Tibial nerve (tissue), 4 donors: ENCODE results near the gene POP7. TPM values are rescaled to one million over a fixed set of nuclear protein-coding genes. Genes with fewer than 3 reads are reported as not detected.

Experiments
- DNase-seq, 2 donors: peaks; one replicate each; pipeline ENCODE4 v3.0.0-alpha.2; 2019; ENCODE audit warnings: low spot score in 2 of 2
- H3K27ac ChIP-seq, 4 donors: fragments of 200-600 bp; sonication (generic) in 3 of 4; one replicate each; pipeline ENCODE4 v1.5.1; 2017 to 2019; ENCODE audit warnings: mild to moderate bottlenecking in 1 of 4
- H3K27me3 ChIP-seq, 2 donors: fragments of 200-600 bp; sonication (generic) in 1 of 2; one replicate each; pipeline versions ENCODE4 v1.5.1 to v1.6.0; 2017 to 2019
- H3K36me3 ChIP-seq, 3 donors: fragments of 200-600 bp; sonication (generic); one replicate each; pipeline ENCODE4 v1.5.1; 2018 to 2019
- H3K4me1 ChIP-seq, 4 donors: fragments of 200-600 bp; sonication (generic) in 3 of 4; one replicate each; pipeline ENCODE4 v1.5.1; 2017 to 2019
- H3K4me3 ChIP-seq, 4 donors: fragments of 200-600 bp; sonication (generic) in 3 of 4; one replicate each; pipeline ENCODE4 v1.5.1; 2017 to 2019; ENCODE audit warnings: mild to moderate bottlenecking in 1 of 4, moderate library complexity in 1 of 4
- H3K9me3 ChIP-seq, 4 donors: fragments of 200-600 bp; sonication (generic) in 3 of 4; one replicate each; pipeline ENCODE4 v1.5.1; 2017 to 2019
- EP300 ChIP-seq, 2 donors: sonication (generic); formaldehyde crosslinking; IDR thresholded peaks; one replicate each; pipeline ENCODE4 v1.6.1; 2017; ENCODE audit warnings: antibody characterized with exemption in 2 of 2, mild to moderate bottlenecking in 1 of 2
- POLR2A ChIP-seq, 2 donors: fragments of 450-650 bp; IDR thresholded peaks; one replicate each; pipeline ENCODE4 v1.6.1; 2017; ENCODE audit warnings: antibody characterized with exemption in 2 of 2, mild to moderate bottlenecking in 2 of 2, moderate library complexity in 2 of 2
- WGBS, 2 donors: methylation state at CpG; one replicate each; pipeline ENCODE4 v1.1.5; 2018; 5-methylcytosine and 5-hydroxymethylcytosine counted together
- total RNA-seq, 4 donors: library from RNA; depleted of rRNA; stranded (reverse); fragments of >200 nt; gene quantifications; one replicate each; pipeline ENCODE4 v1.1.0, GENCODE V29; 2016
- TF ChIP-seq, protein P1 (sequence below), 5 experiments: fragments of 200-600 bp in 3 of 5; fragments of 450-650 bp in 2 of 5; sonication (generic) in 3 of 5; IDR thresholded peaks; one replicate each; pipeline ENCODE4 v1.5.1; 2016 to 2019; ENCODE audit warnings: antibody characterized with exemption in 5 of 5, mild to moderate bottlenecking in 3 of 5, moderate library complexity in 2 of 5

Gene POP7
- total RNA-seq, 4 donors from 2014 or later: 23.1 to 50.7 (median 35.6) TPM

DNA sequence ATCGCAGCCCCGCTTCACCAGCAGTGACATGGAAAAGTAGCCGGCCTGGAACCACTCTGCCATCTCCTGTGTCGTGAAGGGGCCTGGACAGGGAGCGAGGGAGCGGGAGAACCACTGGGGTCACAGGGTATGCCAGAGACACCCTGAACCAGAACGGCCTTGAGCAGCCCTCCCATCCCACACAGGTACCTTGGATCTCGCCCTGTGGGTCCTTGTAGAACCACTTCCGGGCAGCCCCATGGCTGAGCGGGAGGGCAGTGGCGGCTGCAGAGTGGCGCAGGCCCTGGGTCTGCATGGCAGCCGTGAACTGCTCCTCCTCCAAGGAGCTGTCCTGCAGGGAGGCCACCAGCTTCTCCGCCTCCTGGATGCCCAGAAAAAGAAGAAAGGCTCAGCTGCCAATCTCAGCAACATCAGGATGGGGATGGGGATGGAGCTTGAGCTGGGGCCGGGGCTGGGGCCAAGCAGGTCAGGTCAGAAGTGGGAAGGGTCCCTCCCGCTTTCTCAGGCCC, 21.3 kb upstream of the POP7 start:
- Histone ChIP-seq H3K4me1 (peaks cover 0 to 57% (median 32%) of the 10 kb centered on the region in 4 donors), H3K27me3 (no peaks in the 10 kb centered on the region), H3K4me3 (no peak overlapping the region), H3K27ac (no peak overlapping the region), H3K9me3 (no peaks in the 10 kb centered on the region), H3K36me3 (peaks cover 11 to 79% (median 42%) of the 10 kb centered on the region in 3 donors)
- 88 to 90% methylated on average over 15 to 16 of the region's 16 CpGs for WGBS, 2 donors
- TF ChIP-seq, protein P1, sequence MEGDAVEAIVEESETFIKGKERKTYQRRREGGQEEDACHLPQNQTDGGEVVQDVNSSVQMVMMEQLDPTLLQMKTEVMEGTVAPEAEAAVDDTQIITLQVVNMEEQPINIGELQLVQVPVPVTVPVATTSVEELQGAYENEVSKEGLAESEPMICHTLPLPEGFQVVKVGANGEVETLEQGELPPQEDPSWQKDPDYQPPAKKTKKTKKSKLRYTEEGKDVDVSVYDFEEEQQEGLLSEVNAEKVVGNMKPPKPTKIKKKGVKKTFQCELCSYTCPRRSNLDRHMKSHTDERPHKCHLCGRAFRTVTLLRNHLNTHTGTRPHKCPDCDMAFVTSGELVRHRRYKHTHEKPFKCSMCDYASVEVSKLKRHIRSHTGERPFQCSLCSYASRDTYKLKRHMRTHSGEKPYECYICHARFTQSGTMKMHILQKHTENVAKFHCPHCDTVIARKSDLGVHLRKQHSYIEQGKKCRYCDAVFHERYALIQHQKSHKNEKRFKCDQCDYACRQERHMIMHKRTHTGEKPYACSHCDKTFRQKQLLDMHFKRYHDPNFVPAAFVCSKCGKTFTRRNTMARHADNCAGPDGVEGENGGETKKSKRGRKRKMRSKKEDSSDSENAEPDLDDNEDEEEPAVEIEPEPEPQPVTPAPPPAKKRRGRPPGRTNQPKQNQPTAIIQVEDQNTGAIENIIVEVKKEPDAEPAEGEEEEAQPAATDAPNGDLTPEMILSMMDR (IDR thresholded peaks at IDR 0.05): no peak
- no peak for TF ChIP-seq POLR2A (IDR thresholded peaks at IDR 0.05)
- no peak for TF ChIP-seq EP300 (IDR thresholded peaks at IDR 0.05)
- no peak for DNase-seq

DNA sequence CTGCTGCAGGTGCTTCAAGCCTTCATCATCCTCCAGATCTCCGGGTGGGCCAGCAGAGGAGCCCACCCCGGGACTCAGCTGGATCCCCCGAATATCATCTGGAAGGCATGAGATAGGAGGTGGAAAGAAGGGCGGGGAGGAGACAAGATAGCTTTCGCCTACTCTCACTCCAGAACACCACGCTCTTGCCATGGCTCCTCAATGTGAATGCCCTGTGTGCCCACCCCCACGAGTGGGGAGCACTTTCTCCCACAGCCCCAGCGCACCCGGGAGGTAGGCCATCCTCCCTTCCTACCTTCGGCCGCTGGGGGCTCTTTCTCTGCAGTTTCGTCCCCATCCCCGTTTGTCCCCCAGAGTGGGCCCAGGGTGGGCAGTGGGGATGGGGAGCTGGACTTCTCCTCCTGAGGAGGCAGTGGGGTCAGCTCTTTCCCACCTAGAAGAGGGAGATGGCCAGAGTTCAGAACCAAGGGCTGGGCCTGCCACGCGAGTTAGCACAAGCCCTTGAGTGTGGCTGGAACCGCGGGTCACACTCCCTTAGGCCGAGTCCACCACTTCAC, 20.8 kb upstream of the POP7 start:
- 88 to 91% methylated on average over 18 of the region's 18 CpGs for WGBS, 2 donors
- peaks cover 11 to 77% (median 42%) of the 10 kb centered on the region in 3 donors for H3K36me3 ChIP-seq

DNA sequence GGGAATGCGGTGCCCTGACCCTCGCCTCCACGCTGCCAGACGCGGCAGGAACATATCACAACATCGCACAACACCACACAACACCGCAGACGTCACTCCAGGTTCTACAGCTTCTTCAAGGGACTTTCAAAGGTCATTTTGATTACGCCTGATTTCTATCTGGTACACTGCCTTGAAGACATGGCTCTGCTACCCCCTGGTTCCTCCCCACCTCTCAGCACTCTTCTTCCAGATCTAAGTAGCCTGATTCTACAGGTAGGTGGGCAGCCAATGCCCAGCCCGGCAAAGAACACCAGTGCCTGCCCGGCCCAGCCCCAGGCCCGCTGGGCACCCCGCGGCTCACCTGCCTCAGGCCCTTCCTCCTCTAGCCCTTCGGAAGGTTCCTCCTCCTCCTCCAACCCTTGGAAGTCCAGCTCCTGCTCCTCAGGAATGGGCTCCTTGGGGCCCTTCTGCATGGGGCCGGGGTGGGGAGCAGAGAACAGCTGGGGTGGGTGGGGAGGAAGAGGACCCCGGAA, 20.2 kb upstream of the POP7 start:
- Histone ChIP-seq H3K27me3 (no peaks in the 10 kb centered on the region), H3K36me3 (peaks cover 11 to 77% (median 42%) of the 10 kb centered on the region in 3 donors), H3K27ac (no peak overlapping the region), H3K4me3 (no peak overlapping the region), H3K4me1 (peaks cover 0 to 57% (median 33%) of the 10 kb centered on the region in 4 donors), H3K9me3 (no peaks in the 10 kb centered on the region)
- 84% methylated on average over 16 to 17 of the region's 17 CpGs for WGBS, 2 donors
- no peak for DNase-seq
- TF ChIP-seq, protein P1 (IDR thresholded peaks at IDR 0.05): no peak
- TF ChIP-seq EP300 (IDR thresholded peaks at IDR 0.05) (no peak), POLR2A (IDR thresholded peaks at IDR 0.05) (no peak)

More for the DNA sequence above, 20.8 kb upstream of the POP7 start:
- H3K27me3 ChIP-seq: no peaks in the 10 kb centered on the region
- H3K9me3 ChIP-seq: no peaks in the 10 kb centered on the region
- TF ChIP-seq, protein P1 (IDR thresholded peaks at IDR 0.05): no peak
- TF ChIP-seq EP300 (IDR thresholded peaks at IDR 0.05) (no peak), POLR2A (IDR thresholded peaks at IDR 0.05) (no peak)
- H3K4me1 ChIP-seq: peaks cover 0 to 57% (median 32%) of the 10 kb centered on the region in 4 donors
- no peak overlapping the region for H3K4me3 ChIP-seq
- no peak for DNase-seq
- H3K27ac ChIP-seq: no peak overlapping the region

DNA sequence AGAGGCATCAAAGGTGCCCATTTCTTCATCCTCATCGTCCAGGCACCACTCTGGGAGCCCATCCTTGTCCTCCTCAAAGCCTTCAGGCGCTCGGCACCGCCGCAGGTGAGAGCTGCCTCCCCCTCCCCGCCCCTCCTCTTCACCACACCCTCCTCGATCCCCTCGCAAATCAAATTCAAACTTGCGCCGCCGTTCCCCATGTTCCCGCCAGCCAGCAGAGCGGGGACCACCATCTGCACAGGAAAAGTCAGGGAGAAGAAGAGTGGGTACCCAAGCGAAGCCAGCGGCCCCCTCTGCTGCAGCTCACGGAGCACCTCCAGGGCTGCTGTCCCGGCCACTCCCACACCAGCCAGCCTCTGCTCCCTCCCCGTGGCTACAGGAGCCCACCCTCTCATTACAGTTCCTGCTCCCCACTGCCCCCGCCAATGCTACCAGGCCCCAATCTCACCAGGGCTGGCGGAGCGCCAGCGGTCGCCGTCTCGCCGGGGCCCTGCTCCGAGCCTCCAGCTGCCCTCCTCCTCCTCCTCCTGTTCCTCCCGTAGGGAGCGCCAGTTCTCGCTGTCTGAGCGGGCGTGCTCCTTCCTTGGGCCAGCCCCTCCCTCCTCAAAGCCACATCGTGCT, 19.6 kb upstream of the POP7 start:
- Histone ChIP-seq H3K36me3 (peaks cover 11 to 76% (median 42%) of the 10 kb centered on the region in 3 donors), H3K4me1 (peaks cover 0 to 57% (median 34%) of the 10 kb centered on the region in 4 donors), H3K9me3 (no peaks in the 10 kb centered on the region), H3K27ac (peak overlapping the region in 2 of 4 donors; percentile 5 to 50), H3K4me3 (no peak overlapping the region), H3K27me3 (no peaks in the 10 kb centered on the region)
- no peak for DNase-seq
- 70 to 75% methylated on average over 27 to 33 of the region's 33 CpGs for WGBS, 2 donors
- TF ChIP-seq POLR2A (IDR thresholded peaks at IDR 0.05) (no peak), EP300 (IDR thresholded peaks at IDR 0.05) (no peak)
- TF ChIP-seq, protein P1 (IDR thresholded peaks at IDR 0.05): no peak

DNA sequence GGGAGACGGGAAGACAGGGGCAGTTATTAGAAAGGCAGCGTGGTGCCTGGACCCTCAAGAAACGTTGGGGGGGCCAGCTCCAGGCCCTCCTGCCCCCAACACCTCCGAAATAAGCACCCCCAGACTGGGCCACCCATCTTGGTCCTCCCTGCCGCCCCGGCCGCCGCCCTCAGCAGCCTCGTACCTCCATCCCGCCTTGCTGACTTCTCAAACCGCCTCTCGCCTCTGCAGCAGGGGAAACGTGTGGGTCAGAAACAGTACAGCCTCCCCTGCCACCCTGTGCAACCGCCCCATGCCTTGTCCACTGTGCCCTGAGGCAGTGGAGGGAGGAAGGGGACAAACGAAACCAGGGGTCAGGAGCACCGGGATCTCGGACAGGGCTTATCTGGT, 19.1 kb upstream of the POP7 start:
- H3K36me3 ChIP-seq: peaks cover 10 to 71% (median 42%) of the 10 kb centered on the region in 3 donors
- no peaks in the 10 kb centered on the region for H3K9me3 ChIP-seq
- H3K27ac ChIP-seq: peak overlapping the region in 2 of 4 donors; percentile 5 to 50
- 86 to 90% methylated on average over 17 of the region's 17 CpGs for WGBS, 2 donors
- H3K4me1 ChIP-seq: peaks cover 0 to 57% (median 37%) of the 10 kb centered on the region in 4 donors
- DNase-seq: no peak
- H3K27me3 ChIP-seq: no peaks in the 10 kb centered on the region
- no peak overlapping the region for H3K4me3 ChIP-seq
- TF ChIP-seq, protein P1 (IDR thresholded peaks at IDR 0.05): no peak
- no peak for TF ChIP-seq EP300 (IDR thresholded peaks at IDR 0.05)
- TF ChIP-seq POLR2A (IDR thresholded peaks at IDR 0.05): no peak
